ENCODE results near the gene ADRA2C. TPM values are rescaled to one million over a fixed set of nuclear protein-coding genes. Genes with fewer than 3 reads are reported as not detected.

The ADRA2C gene
- total and polyA plus RNA-seq, 9 of the 15 experiments (the other 6 are each of a cell fraction or from before 2014, with no cell fraction given) = 0.06 to 0.58 (median 0.14) TPM; not detected in 2

DNA sequence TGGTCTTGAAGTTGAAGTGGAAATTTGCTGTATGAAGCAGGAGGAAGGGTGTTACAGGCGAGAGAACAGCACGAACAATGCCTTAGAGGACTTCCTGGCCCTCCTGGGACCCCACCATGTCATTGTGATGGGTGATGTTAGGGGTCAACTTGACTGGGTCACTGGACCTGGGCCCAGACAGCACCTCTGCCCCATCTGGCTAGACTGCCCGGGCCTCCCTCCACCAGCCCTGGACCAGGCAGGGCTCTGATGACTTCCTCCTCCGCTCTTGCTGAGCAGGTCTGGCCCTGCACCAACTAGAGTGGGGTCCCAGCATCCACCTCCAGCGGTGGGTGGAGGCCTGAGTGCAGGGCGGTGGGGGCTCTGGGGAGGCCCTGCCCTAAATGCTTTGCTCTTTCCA, 48.9 kb upstream of the ADRA2C start (continued):
- no peak for TF ChIP-seq TRIM28 (IDR thresholded peaks at IDR 0.05)
- TF ChIP-seq, protein P1, sequence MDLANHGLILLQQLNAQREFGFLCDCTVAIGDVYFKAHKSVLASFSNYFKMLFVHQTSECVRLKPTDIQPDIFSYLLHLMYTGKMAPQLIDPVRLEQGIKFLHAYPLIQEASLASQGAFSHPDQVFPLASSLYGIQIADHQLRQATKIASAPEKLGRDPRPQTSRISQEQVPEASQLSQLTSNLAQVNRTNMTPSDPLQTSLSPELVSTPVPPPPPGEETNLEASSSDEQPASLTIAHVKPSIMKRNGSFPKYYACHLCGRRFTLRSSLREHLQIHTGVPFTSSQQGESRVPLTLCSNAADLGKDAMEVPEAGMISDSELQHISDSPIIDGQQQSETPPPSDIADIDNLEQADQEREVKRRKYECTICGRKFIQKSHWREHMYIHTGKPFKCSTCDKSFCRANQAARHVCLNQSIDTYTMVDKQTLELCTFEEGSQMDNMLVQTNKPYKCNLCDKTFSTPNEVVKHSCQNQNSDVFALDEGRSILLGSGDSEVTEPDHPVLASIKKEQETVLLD (IDR thresholded peaks at IDR 0.05) = no peak
- TF ChIP-seq, protein P2, sequence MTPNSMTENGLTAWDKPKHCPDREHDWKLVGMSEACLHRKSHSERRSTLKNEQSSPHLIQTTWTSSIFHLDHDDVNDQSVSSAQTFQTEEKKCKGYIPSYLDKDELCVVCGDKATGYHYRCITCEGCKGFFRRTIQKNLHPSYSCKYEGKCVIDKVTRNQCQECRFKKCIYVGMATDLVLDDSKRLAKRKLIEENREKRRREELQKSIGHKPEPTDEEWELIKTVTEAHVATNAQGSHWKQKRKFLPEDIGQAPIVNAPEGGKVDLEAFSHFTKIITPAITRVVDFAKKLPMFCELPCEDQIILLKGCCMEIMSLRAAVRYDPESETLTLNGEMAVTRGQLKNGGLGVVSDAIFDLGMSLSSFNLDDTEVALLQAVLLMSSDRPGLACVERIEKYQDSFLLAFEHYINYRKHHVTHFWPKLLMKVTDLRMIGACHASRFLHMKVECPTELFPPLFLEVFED (CRISPR knock-in tag; conservative IDR thresholded peaks at IDR 0.05) = no peak
- TF ChIP-seq TGIF2 (CRISPR knock-in tag; IDR thresholded peaks at IDR 0.05) = no peak
- TF ChIP-seq DACH1 (IDR thresholded peaks at IDR 0.05; ENCODE audit: partially characterized antibody) = no peak
- no peak for TF ChIP-seq WHSC1 (IDR thresholded peaks at IDR 0.05; ENCODE audit: low read length)
- TF ChIP-seq PHTF2 (CRISPR knock-in tag; IDR thresholded peaks at IDR 0.05) = no peak
- no peak for TF ChIP-seq RBBP5 (IDR thresholded peaks at IDR 0.05; ENCODE audit: borderline replicate concordance, insufficient read depth, low read length, poor library complexity, severe bottlenecking)
- TF ChIP-seq, protein P3, sequence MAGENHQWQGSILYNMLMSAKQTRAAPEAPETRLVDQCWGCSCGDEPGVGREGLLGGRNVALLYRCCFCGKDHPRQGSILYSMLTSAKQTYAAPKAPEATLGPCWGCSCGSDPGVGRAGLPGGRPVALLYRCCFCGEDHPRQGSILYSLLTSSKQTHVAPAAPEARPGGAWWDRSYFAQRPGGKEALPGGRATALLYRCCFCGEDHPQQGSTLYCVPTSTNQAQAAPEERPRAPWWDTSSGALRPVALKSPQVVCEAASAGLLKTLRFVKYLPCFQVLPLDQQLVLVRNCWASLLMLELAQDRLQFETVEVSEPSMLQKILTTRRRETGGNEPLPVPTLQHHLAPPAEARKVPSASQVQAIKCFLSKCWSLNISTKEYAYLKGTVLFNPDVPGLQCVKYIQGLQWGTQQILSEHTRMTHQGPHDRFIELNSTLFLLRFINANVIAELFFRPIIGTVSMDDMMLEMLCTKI (IDR thresholded peaks at IDR 0.05; ENCODE audit: partially characterized antibody) = no peak
- TF ChIP-seq, protein P4, sequence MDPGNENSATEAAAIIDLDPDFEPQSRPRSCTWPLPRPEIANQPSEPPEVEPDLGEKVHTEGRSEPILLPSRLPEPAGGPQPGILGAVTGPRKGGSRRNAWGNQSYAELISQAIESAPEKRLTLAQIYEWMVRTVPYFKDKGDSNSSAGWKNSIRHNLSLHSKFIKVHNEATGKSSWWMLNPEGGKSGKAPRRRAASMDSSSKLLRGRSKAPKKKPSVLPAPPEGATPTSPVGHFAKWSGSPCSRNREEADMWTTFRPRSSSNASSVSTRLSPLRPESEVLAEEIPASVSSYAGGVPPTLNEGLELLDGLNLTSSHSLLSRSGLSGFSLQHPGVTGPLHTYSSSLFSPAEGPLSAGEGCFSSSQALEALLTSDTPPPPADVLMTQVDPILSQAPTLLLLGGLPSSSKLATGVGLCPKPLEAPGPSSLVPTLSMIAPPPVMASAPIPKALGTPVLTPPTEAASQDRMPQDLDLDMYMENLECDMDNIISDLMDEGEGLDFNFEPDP (CRISPR knock-in tag; IDR thresholded peaks at IDR 0.05) = no peak
- TF ChIP-seq RBM22 (IDR thresholded peaks at IDR 0.05; ENCODE audit: low read depth, low read length, poor library complexity, severe bottlenecking) = no peak
- no peak for TF ChIP-seq CC2D1A (IDR thresholded peaks at IDR 0.05)

Measured in K562 (cell line).